Neural cell (in vitro differentiated cells): Measurements from ENCODE around the gene EPB41L2. TPM values are rescaled to one million over a fixed set of nuclear protein-coding genes. Genes with fewer than 3 reads are reported as not detected.

ENCODE experiments used
- H2AFZ ChIP-seq: fragments of 200-600, 300-800 bp; sonication (generic), shearing (Covaris generic); 2 replicates; pipeline ENCODE4 v1.6.0; 2014; ENCODE audit warnings: low read depth, mild to moderate bottlenecking, antibody characterized with exemption, low read length, moderate library complexity
- H3F3A ChIP-seq: fragments of 200-600 bp; shearing (Covaris generic); 2 replicates; pipeline ENCODE4 v1.6.1; 2016; ENCODE audit warnings: mild to moderate bottlenecking, moderate library complexity, mixed read lengths, antibody characterized with exemption, low read length; ENCODE audit not compliant: insufficient read depth, poor library complexity, severe bottlenecking
- H3K27ac ChIP-seq: fragments of 200-600, 300-800 bp; sonication (generic), shearing (Covaris generic); 2 replicates; pipeline ENCODE4 v1.5.1; 2014; ENCODE audit warnings: mild to moderate bottlenecking, low read length, moderate library complexity
- H3K27me3 ChIP-seq: fragments of 300-800, 200-600 bp; sonication (generic), shearing (Covaris generic); 2 replicates; pipeline ENCODE4 v1.6.0; 2014; ENCODE audit warnings: mild to moderate bottlenecking, low read depth, low read length, moderate library complexity; ENCODE audit not compliant: insufficient read depth
- H3K36me3 ChIP-seq: fragments of 300-800, 200-600 bp; sonication (generic), shearing (Covaris generic); 2 replicates; pipeline ENCODE4 v1.5.1; 2014; ENCODE audit warnings: mild to moderate bottlenecking, antibody characterized with exemption, low read length, moderate library complexity; ENCODE audit not compliant: insufficient read depth
- H3K4me2 ChIP-seq: fragments of 300-800, 200-600 bp; sonication (generic), shearing (Covaris generic); 2 replicates; pipeline ENCODE4 v1.6.0; 2014; ENCODE audit warnings: mild to moderate bottlenecking, low read length
- H3K4me3 ChIP-seq: fragments of 300-800, 200-600 bp; sonication (generic), shearing (Covaris generic); 2 replicates; pipeline ENCODE4 v1.5.1; 2014; ENCODE audit warnings: mild to moderate bottlenecking, low read length, moderate library complexity
- H3K79me2 ChIP-seq: fragments of 200-600 bp; shearing (Covaris generic); replicated peaks from 2 replicates; pipeline ENCODE4 v1.6.0; 2014; ENCODE audit warnings: mild to moderate bottlenecking, low read length, moderate library complexity; ENCODE audit not compliant: insufficient read depth
- H3K9ac ChIP-seq: fragments of 300-800, 200-600 bp; sonication (generic), shearing (Covaris generic); 2 replicates; pipeline ENCODE4 v1.6.1; 2016; ENCODE audit warnings: mild to moderate bottlenecking, low read length, mixed read lengths
- H3K9me2 ChIP-seq: fragments of 200-600 bp; shearing (Covaris generic); 2 replicates; pipeline ENCODE4 v1.6.1; 2016; ENCODE audit warnings: mild to moderate bottlenecking, low read length, mixed read lengths; ENCODE audit not compliant: insufficient read depth
- H3K9me3 ChIP-seq: fragments of 200-600, 300-800 bp; sonication (generic), shearing (Covaris generic); 2 replicates; pipeline ENCODE4 v1.6.1; 2016; ENCODE audit warnings: mild to moderate bottlenecking, mixed run types, low read length, moderate library complexity, mixed read lengths
- H4K20me1 ChIP-seq: fragments of 200-600 bp; shearing (Covaris generic); 2 replicates; pipeline ENCODE4 v1.6.1; 2016; ENCODE audit warnings: mild to moderate bottlenecking, mixed run types; ENCODE audit not compliant: insufficient read depth
- CTCF ChIP-seq: fragments of 450-650 bp; IDR thresholded peaks from 2 replicates; pipeline ENCODE4 v1.5.1; 2014; ENCODE audit warnings: antibody characterized with exemption, mild to moderate bottlenecking, moderate library complexity; ENCODE audit not compliant: poor library complexity, severe bottlenecking
- EP300 ChIP-seq: fragments of 450-650 bp; conservative IDR thresholded peaks from 2 replicates; pipeline ENCODE4 v1.6.1; 2014; ENCODE audit warnings: antibody characterized with exemption, mild to moderate bottlenecking, moderate library complexity; ENCODE audit not compliant: poor library complexity, severe bottlenecking
- EZH2 ChIP-seq: fragments of 200-600, 300-800 bp; shearing (Covaris generic), sonication (generic); IDR thresholded peaks from 2 replicates; pipeline ENCODE4 v1.6.1; 2014; ENCODE audit warnings: antibody characterized with exemption, low read length, borderline replicate concordance, mild to moderate bottlenecking; ENCODE audit not compliant: insufficient read depth, poor library complexity, severe bottlenecking
- MXI1 ChIP-seq: fragments of 450-650 bp; conservative IDR thresholded peaks from 2 replicates; pipeline ENCODE4 v1.6.1; 2014; ENCODE audit warnings: antibody characterized with exemption, mild to moderate bottlenecking; ENCODE audit not compliant: poor library complexity, severe bottlenecking
- POLR2AphosphoS5 ChIP-seq: IDR thresholded peaks from 2 replicates; pipeline ENCODE4 v1.6.1; 2012
- RAD21 ChIP-seq: fragments of 450-650 bp; conservative IDR thresholded peaks from 2 replicates; pipeline ENCODE4 v1.6.1; 2014; ENCODE audit warnings: antibody characterized with exemption, mild to moderate bottlenecking, moderate library complexity
- REST ChIP-seq: IDR thresholded peaks from 2 replicates; pipeline ENCODE4 v1.6.1; 2012; ENCODE audit warnings: borderline replicate concordance
- SMC3 ChIP-seq: fragments of 450-650 bp; conservative IDR thresholded peaks from 2 replicates; pipeline ENCODE4 v1.6.1; 2014; ENCODE audit warnings: antibody characterized with exemption, mild to moderate bottlenecking, moderate library complexity; ENCODE audit not compliant: poor library complexity
- TAF1 ChIP-seq: IDR thresholded peaks from 2 replicates; pipeline ENCODE4 v1.6.1; 2012; ENCODE audit warnings: low read depth
- polyA plus RNA-seq: library from polyadenylated mRNA; depleted of rRNA; stranded (reverse); fragments of >200 nt; gene quantifications from 2 replicates; pipeline ENCODE4 v1.2.3, GENCODE V29; 2014

Gene EPB41L2
- polyA plus RNA-seq, 1 donor from 2014 or later = 13.5 TPM

- Histone ChIP-seq H3K36me3 (no peaks in the 10 kb centered on the region), H3K4me3 (no peak overlapping the region), H2AFZ (no peak overlapping the region), H3K27ac (no peak overlapping the region), H3K9me3 (no peaks in the 10 kb centered on the region), H3F3A (no peaks in the 10 kb centered on the region), H3K27me3 (no peaks in the 10 kb centered on the region), H3K9ac (no peak overlapping the region), H3K79me2 (no peaks in the 10 kb centered on the region), H4K20me1 (no peaks in the 10 kb centered on the region), H3K4me2 (no peak overlapping the region), H3K9me2 (no peaks in the 10 kb centered on the region)
- TF ChIP-seq EP300 (no peak), RAD21 (no peak), EZH2 (no peak), REST (no peak), POLR2AphosphoS5 (no peak), MXI1 (no peak), TAF1 (no peak), CTCF (no peak), SMC3 (no peak)
Measured at GRCh38 chr6:130970839-130971410, 92.1 kb downstream of the EPB41L2 start.

GRCh38 chr6:130969791-130970491 lies 93.1 kb downstream of the EPB41L2 start:
- Histone ChIP-seq H3K27ac (no peak overlapping the region), H4K20me1 (no peaks in the 10 kb centered on the region), H3K9me3 (no peaks in the 10 kb centered on the region), H3K4me2 (no peak overlapping the region), H2AFZ (no peak overlapping the region), H3K9ac (no peak overlapping the region), H3K4me3 (no peak overlapping the region), H3F3A (no peaks in the 10 kb centered on the region), H3K79me2 (no peaks in the 10 kb centered on the region), H3K9me2 (no peaks in the 10 kb centered on the region), H3K36me3 (no peaks in the 10 kb centered on the region), H3K27me3 (no peaks in the 10 kb centered on the region)
- no peak for TF ChIP-seq POLR2AphosphoS5
- no peak for TF ChIP-seq SMC3
- no peak for TF ChIP-seq EP300
- no peak for TF ChIP-seq REST
- no peak for TF ChIP-seq CTCF
